SH-SY5Y (cell line): Measurements from ENCODE around the gene EHMT1.

Experiments
- GATA2 ChIP-seq: IDR thresholded peaks from 2 replicates; pipeline ENCODE4 v1.6.1; 2011; ENCODE audit warnings: mild to moderate bottlenecking, low read depth, low read length
- GATA3 ChIP-seq: IDR thresholded peaks from 2 replicates; pipeline ENCODE4 v1.6.1; 2011; ENCODE audit warnings: low read depth, mild to moderate bottlenecking, low read length, moderate library complexity

The EHMT1 gene

GRCh38 chr9:137618105-137619067, at the start of gene EHMT1:
EHMT1 (plus strand) TSS chr9:137619005; CDS start chr9:137619029, 24 bp downstream.
- TF ChIP-seq GATA3, result no peak
- TF ChIP-seq GATA2, result no peak; the same call in 1 of the 2 replicates

GRCh38 chr9:137569609-137570203, 49.1 kb upstream of the EHMT1 start:
- TF ChIP-seq GATA2, result no peak
- no peak for TF ChIP-seq GATA3

- TF ChIP-seq GATA2, result no peak
- TF ChIP-seq GATA3, result no peak
Observed at GRCh38 chr9:137570566-137570965, 48.2 kb upstream of the EHMT1 start.

DNA sequence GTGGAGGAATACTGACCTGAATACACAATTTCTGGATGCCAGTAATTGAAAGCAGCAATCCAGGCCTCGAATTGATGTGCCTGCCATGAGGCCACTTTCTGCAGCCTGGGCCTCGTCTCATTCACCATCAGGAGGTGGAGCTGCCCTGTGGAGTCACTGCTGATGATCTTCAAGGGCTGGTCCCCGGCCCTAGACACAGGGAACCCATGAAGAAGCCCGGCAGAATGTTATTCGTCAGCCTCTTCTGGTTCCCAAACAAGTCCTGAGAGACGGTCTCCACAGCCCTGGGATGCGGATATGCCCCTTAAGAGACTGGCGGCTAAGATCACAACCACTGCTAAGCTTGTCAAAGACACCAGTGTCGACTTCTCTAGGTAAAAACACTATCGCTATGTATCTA, 44.6 kb upstream of the EHMT1 start:
- TF ChIP-seq GATA2, result no peak
- no peak for TF ChIP-seq GATA3

GRCh38 chr9:137575364-137575715, 43.5 kb upstream of the EHMT1 start:
- no peak for TF ChIP-seq GATA2
- TF ChIP-seq GATA3, result no peak

DNA sequence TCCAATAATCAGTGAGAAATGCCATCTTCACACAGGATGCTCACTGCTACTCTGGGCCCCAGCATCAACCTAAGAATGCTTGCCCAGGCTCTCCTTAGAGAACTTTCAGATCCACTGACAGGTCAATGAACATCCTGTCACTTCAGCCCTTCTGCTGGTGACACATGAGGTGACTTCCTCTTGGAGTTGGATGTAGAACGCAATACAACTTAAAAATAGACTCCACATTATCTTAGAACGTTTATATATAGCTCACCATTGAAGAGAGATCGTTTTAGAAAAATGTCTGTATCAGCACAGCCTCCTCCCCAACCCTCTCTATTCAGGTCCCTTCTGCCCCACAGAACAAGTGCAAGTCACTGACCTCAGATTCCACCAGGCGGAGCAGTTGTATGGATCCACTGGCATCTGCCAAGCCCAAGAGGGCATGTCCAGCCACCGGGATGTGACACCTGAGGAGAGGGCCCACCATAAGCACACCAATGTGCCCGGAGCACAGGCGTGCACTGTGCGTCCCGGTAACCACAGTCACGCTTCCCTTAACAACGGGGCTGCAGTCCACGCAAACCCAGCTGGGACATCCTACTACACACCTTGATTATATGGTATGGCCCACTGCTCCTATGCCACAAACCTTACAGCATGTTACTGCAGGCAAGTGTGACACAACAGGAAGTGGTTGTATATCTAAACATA, 42.9 kb upstream of the EHMT1 start:
- TF ChIP-seq GATA2 (no peak), GATA3 (no peak)

- no peak for TF ChIP-seq GATA3
- TF ChIP-seq GATA2, result no peak
Observed at GRCh38 chr9:137578518-137579258, 40.1 kb upstream of the EHMT1 start, which contains the start of gene DPH7. DPH7 (minus strand) TSS chr9:137578925; CDS start chr9:137578777, 148 bp downstream.

DNA sequence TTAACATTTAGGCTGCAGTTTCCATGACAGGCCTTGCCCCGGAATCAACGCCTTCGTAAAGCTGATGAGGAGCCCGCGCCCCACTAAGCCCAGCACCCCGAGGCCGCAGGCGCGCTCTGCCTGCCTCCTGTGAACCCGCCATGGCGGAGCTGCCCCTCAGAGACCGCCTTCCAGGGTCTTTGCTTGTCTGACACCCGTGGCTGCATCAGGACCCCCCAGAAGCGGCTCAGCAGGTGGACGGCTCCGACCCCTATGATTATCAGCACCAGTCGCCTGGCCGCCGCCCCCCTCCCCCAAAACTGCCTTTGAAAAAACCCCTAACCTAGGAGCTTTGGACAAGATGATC, 39.6 kb upstream of the EHMT1 start:
- TF ChIP-seq GATA2, result no peak

- TF ChIP-seq GATA3 (no peak), GATA2 (no peak)
Observed at GRCh38 chr9:137580209-137580953, 38.4 kb upstream of the EHMT1 start.

DNA sequence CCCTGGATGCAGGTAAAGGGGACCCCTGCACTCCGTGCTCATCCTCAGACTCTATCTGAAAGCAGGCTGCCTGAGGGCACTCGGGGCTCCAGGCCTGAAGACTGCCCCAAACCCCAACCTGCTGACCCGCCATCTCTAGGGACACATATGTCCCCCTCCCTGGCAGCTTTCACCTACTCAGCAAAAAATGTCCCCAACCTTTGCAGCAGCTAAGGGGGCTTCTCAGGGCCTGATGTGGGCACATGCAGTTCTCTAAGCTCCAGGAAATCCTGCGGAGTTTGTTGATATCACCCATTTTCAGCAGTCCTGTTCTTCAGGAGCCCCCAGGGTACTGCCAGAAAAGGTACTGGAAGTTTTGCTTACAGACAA, 37.9 kb upstream of the EHMT1 start:
- TF ChIP-seq GATA2 (no peak), GATA3 (no peak)

- TF ChIP-seq GATA2 (no peak), GATA3 (no peak)
Observed at GRCh38 chr9:137581361-137582285, 37.2 kb upstream of the EHMT1 start.

DNA sequence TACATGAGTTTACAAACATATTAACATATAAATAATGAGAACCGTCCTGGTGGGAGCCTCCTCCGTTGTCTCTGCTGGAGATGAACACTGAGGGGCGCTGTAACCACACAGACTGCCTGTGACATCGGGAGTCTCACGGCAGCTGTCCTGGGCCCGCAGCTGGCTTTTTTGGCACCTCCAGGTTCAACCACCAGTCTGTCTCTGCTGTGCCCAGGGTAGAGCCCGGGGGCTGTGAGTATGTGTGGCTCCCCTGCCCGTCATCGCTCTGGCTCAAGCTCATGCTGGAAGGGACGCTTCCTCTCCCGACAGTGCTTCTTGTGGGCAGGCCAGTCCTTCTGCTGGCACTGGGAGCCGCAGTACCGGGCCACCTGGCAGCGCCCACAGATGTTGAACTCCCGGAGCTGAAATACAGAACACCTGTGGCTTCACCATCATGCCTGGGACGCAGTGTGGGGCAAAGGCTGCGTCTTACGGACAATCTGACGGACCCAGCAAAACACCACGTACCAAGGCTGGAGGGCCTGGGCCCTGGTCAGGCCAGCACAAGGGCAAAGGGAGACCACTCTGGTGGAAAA, 36.4 kb upstream of the EHMT1 start:
- TF ChIP-seq GATA3, result no peak
- no peak for TF ChIP-seq GATA2
